ENCODE measurements around the gene RIPK1.

Gene RIPK1

GRCh38 chr6:3057063-3057770, 11.1 kb upstream of the RIPK1 start:
- TF ChIP-seq CTCF (IDR thresholded peaks at IDR 0.05): no peak

GRCh38 chr6:3058957-3059356, 9.3 kb upstream of the RIPK1 start:
- no peak for TF ChIP-seq CTCF (IDR thresholded peaks at IDR 0.05)

GRCh38 chr6:3061501-3061941, 6.8 kb upstream of the RIPK1 start:
- TF ChIP-seq CTCF (IDR thresholded peaks at IDR 0.05): no peak

- TF ChIP-seq CTCF (IDR thresholded peaks at IDR 0.05): no peak
Measured at GRCh38 chr6:3063733-3064700, 4.3 kb upstream of the RIPK1 start.

- TF ChIP-seq CTCF (IDR thresholded peaks at IDR 0.05): no peak
Measured at GRCh38 chr6:3071568-3071967, 3.3 kb downstream of the RIPK1 start.

- no peak for TF ChIP-seq CTCF (IDR thresholded peaks at IDR 0.05)
Measured at GRCh38 chr6:3072798-3073197, 4.5 kb downstream of the RIPK1 start.

GRCh38 chr6:3073382-3073781, 5.1 kb downstream of the RIPK1 start:
- no peak for TF ChIP-seq CTCF (IDR thresholded peaks at IDR 0.05)
